Right renal pelvis (tissue), 4 donors: Measurements from ENCODE around the gene PRSS56. TPM values are rescaled to one million over a fixed set of nuclear protein-coding genes. Genes with fewer than 3 reads are reported as not detected.

Experiments
- DNase-seq, 4 donors: peaks; one replicate each; pipeline ENCODE4 v3.0.0-alpha.2; 2013; ENCODE audit warnings: low read depth in 4 of 4, low spot score in 3 of 4, missing footprints in 1 of 4
- polyA plus RNA-seq, 4 donors: library from polyadenylated mRNA; unstranded; fragments of 120-200 nt; gene quantifications; one replicate each; pipeline ENCODE4 v1.2.1, GENCODE V29; 2013; ENCODE audit not compliant: insufficient read length in 4 of 4

The PRSS56 gene
- under 1 TPM in 1 of 4 donors, not detected in 3; 0.23 TPM for polyA plus RNA-seq

GRCh38 chr2:232519581-232520438 lies at the start of gene PRSS56:
Gene PRSS56, plus strand, starts transcription at chr2:232520388. Its CDS starts 211 bp downstream, at chr2:232520599.
- no peak for DNase-seq

GRCh38 chr2:232473467-232473890 lies 46.7 kb upstream of the PRSS56 start:
- DNase-seq, result peak in 3 of 4 donors; percentile 38 to 40 (median 40)

- no peak for DNase-seq
These were observed 44.1 kb upstream of the PRSS56 start for GRCh38 chr2:232476045-232476444.

- no peak for DNase-seq
These were observed 43.4 kb upstream of the PRSS56 start for GRCh38 chr2:232476791-232477190.

GRCh38 chr2:232477751-232478510 lies 42.3 kb upstream of the PRSS56 start:
- DNase-seq, result no peak

- no peak for DNase-seq
These were observed 41.4 kb upstream of the PRSS56 start for GRCh38 chr2:232478571-232479340.

- no peak for DNase-seq
These were observed 40.6 kb upstream of the PRSS56 start for GRCh38 chr2:232479341-232480200.

- no peak for DNase-seq
These were observed 39.7 kb upstream of the PRSS56 start for GRCh38 chr2:232480201-232481190.

GRCh38 chr2:232481322-232482140 lies 38.7 kb upstream of the PRSS56 start:
- no peak for DNase-seq

GRCh38 chr2:232482301-232483238 lies 37.6 kb upstream of the PRSS56 start:
- DNase-seq, result no peak

GRCh38 chr2:232483311-232483922 lies 36.8 kb upstream of the PRSS56 start:
- DNase-seq, result no peak

GRCh38 chr2:232483923-232484627 lies 36.1 kb upstream of the PRSS56 start:
- no peak for DNase-seq

GRCh38 chr2:232484628-232485347 lies 35.4 kb upstream of the PRSS56 start:
- DNase-seq, result no peak

- DNase-seq, result no peak
These were observed 34.8 kb upstream of the PRSS56 start for GRCh38 chr2:232485348-232485756.
